Esophagus muscularis mucosa (tissue), 4 donors: ENCODE data around the gene RYR2. TPM values are rescaled to one million over a fixed set of nuclear protein-coding genes. Genes with fewer than 3 reads are reported as not detected.

Experiments used
- DNase-seq: peaks from one replicate; pipeline ENCODE4 v3.0.0-alpha.2; 2017; ENCODE audit errors: extremely low spot score
- H3K27ac ChIP-seq, 4 donors: fragments of 200-600 bp; sonication (generic); replicated peaks in 1 of 4; 1 replicate in 3 of 4; 2 replicates in 1 of 4; pipeline ENCODE4 v1.5.1; 2016 to 2019; ENCODE audit warnings: mild to moderate bottlenecking in 1 of 4
- H3K27me3 ChIP-seq, 4 donors: fragments of 200-600 bp; sonication (generic); one replicate each; pipeline versions ENCODE4 v1.5.1 to v1.6.0; 2016 to 2019
- H3K36me3 ChIP-seq, 4 donors: fragments of 200-600 bp; sonication (generic); one replicate each; pipeline ENCODE4 v1.5.1; 2016 to 2019
- H3K4me1 ChIP-seq, 4 donors: fragments of 200-600 bp; sonication (generic); one replicate each; pipeline ENCODE4 v1.5.1; 2016 to 2019
- H3K4me3 ChIP-seq, 4 donors: fragments of 200-600 bp; sonication (generic); 1 replicate in 2 of 4; 2 replicates in 2 of 4; pipeline ENCODE4 v1.5.1; 2016 to 2019; ENCODE audit warnings: mild to moderate bottlenecking in 4 of 4, moderate library complexity in 1 of 4
- H3K9me3 ChIP-seq, 4 donors: fragments of 200-600 bp; sonication (generic); 1 replicate in 3 of 4; 2 replicates in 1 of 4; pipeline ENCODE4 v1.5.1; 2016 to 2019
- CTCF ChIP-seq, 3 experiments: fragments of 200-600 bp in 2 of 3; fragments of 450-650 bp in 1 of 3; sonication (generic) in 2 of 3; IDR thresholded peaks; one replicate each; pipeline ENCODE4 v1.5.1; 2017 to 2019; ENCODE audit warnings: antibody characterized with exemption in 3 of 3, mild to moderate bottlenecking in 2 of 3, moderate library complexity in 1 of 3
- EP300 ChIP-seq: sonication (generic); formaldehyde crosslinking; IDR thresholded peaks from one replicate; pipeline ENCODE4 v1.6.1; 2017; ENCODE audit warnings: antibody characterized with exemption
- POLR2A ChIP-seq: fragments of 450-650 bp; IDR thresholded peaks from one replicate; pipeline ENCODE4 v1.6.1; 2017; ENCODE audit warnings: antibody characterized with exemption, moderate library complexity, mild to moderate bottlenecking, low read depth
- POLR2AphosphoS5 ChIP-seq, 2 donors: sonication (generic); formaldehyde crosslinking; IDR thresholded peaks; one replicate each; pipeline ENCODE4 v1.6.1; 2017; ENCODE audit warnings: antibody characterized with exemption in 2 of 2
- WGBS: methylation state at CpG from one replicate; pipeline ENCODE4 v1.1.5; 2018; 5-methylcytosine and 5-hydroxymethylcytosine counted together
- intact Hi-C: fragments of 100-400 bp; cut with DNase I; formaldehyde crosslinking; loops from one replicate; pipeline ENCODE4 v1.15.1; 2023
- total RNA-seq, 4 donors: library from RNA; depleted of rRNA; stranded (reverse); fragments of >200 nt; gene quantifications; one replicate each; pipeline versions ENCODE4 v1.1.0 to v1.2.1, GENCODE V29; 2016

The RYR2 gene
- total RNA-seq, 4 donors from 2014 or later: 29.8 to 56.3 (median 38.9) TPM

DNA sequence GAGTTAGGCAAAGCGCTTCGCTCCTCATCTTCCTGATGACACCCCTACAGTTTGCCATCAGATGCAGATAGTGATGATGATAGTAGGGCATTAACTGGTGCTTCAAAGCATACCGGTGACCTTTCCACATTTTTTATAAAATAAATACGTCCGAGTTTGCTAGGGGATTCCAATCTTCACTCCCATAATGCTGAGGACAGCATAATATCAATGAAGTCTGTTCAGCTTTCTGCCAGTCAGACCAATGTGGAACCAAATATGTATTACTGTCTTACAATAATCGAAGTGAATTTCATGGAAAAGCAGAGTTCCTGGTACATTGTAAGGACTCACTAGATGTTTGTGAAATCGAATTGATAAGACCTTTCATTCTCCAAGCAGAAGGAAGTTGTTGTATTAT lies 258.7 kb downstream of the RYR2 start:
- WGBS: 88% methylated on average over 7 of the region's 7 CpGs
- DNase-seq: no peak
- H3K36me3 ChIP-seq: no peaks in the 10 kb centered on the region
- no peak for TF ChIP-seq CTCF (IDR thresholded peaks at IDR 0.05)
- no peak for TF ChIP-seq EP300
- TF ChIP-seq POLR2AphosphoS5 (IDR thresholded peaks at IDR 0.05): no peak
- TF ChIP-seq POLR2A: no peak
- intact Hi-C loops: no loop called here
- no peaks in the 10 kb centered on the region for H3K9me3 ChIP-seq
- H3K27me3 ChIP-seq: no peaks in the 10 kb centered on the region
- no peak overlapping the region for H3K27ac ChIP-seq
- H3K4me1 ChIP-seq: peaks cover 0 to 21% (median 16%) of the 10 kb centered on the region in 4 donors
- H3K4me3 ChIP-seq: no peak overlapping the region

GRCh38 chr1:237303929-237304328 lies 261.9 kb downstream of the RYR2 start:
- H3K9me3 ChIP-seq: no peaks in the 10 kb centered on the region
- peak overlapping the region; percentile 68 to 76 (median 72) for H3K27ac ChIP-seq
- peaks cover 7 to 35% (median 19%) of the 10 kb centered on the region in 4 donors for H3K4me1 ChIP-seq
- TF ChIP-seq CTCF (IDR thresholded peaks at IDR 0.05): no peak
- TF ChIP-seq EP300: no peak
- peak; percentile 65 to 67 for TF ChIP-seq POLR2AphosphoS5 (IDR thresholded peaks at IDR 0.05)
- H3K36me3 ChIP-seq: no peaks in the 10 kb centered on the region
- intact Hi-C loops: no loop called here
- no peak for DNase-seq
- H3K27me3 ChIP-seq: no peaks in the 10 kb centered on the region
- H3K4me3 ChIP-seq: peak overlapping the region in 2 of 4 donors; percentile 2
- WGBS: 24% methylated on average over 1 of the region's 1 CpG

GRCh38 chr1:237306726-237307125 lies 264.7 kb downstream of the RYR2 start:
- H3K4me1 ChIP-seq: peaks cover 7 to 35% (median 11%) of the 10 kb centered on the region in 4 donors
- no peak overlapping the region for H3K4me3 ChIP-seq
- no peak for DNase-seq
- peak overlapping the region in 3 of 4 donors; percentile 40 to 62 (median 53) for H3K27ac ChIP-seq
- H3K36me3 ChIP-seq: no peaks in the 10 kb centered on the region
- no peaks in the 10 kb centered on the region for H3K27me3 ChIP-seq
- H3K9me3 ChIP-seq: no peaks in the 10 kb centered on the region
- intact Hi-C loops: no loop called here
- WGBS: 61% methylated on average over 8 of the region's 8 CpGs
- TF ChIP-seq POLR2A: no peak
- TF ChIP-seq EP300: no peak
- TF ChIP-seq POLR2AphosphoS5 (IDR thresholded peaks at IDR 0.05): no peak
- no peak for TF ChIP-seq CTCF (IDR thresholded peaks at IDR 0.05)

DNA sequence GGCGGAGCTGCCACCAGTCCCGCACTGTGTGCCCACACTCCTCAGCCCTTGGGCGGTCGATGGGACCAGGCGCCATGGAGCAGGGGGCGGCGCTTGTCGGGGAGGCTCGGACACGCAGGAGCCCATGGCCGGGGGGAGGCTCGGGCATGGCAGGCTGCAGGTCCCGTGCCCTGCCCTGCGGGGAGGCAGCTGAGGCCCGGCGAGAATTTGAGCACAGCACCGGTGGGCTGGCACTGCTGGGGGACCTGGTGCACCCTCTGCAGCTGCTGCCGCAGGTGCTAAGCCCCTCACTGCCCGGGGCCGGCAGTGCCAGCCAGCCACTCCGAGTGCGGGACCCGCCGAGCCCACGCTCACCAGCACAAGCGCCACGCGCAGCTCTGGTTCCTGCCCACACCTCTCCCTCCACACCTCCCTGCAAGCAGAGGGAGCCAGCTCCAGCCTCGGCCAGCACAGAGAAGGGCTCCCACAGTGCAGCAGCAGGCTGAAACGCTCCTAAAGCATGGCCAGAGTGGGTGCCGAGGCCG lies 267.7 kb downstream of the RYR2 start:
- WGBS: 95% methylated on average over 8 of the region's 32 CpGs
- no peak for TF ChIP-seq POLR2A
- no peak overlapping the region for H3K4me3 ChIP-seq
- H3K9me3 ChIP-seq: no peaks in the 10 kb centered on the region
- no peak for DNase-seq
- H3K4me1 ChIP-seq: peaks cover 7 to 22% (median 8%) of the 10 kb centered on the region in 4 donors
- no peaks in the 10 kb centered on the region for H3K36me3 ChIP-seq
- intact Hi-C loops: no loop called here
- no peak overlapping the region for H3K27ac ChIP-seq
- H3K27me3 ChIP-seq: no peaks in the 10 kb centered on the region

DNA sequence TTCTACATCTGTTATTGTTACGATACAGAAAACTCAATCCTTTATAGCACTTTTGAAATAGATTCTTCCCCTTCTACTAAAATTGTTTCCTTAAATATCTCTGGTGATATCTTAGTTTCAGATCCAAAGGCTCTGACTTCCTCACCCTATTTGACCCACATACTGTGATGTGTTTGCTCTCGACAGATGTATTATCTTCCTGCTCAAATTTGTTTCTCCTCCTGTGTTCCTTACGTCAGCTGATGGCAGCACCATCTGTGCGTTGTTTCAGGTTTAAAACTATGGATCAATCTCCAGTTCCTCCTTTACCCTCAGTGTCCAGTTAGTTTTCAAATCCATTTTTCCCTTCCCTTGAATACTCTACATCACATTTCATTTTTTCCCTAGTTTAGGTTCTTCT lies 274.4 kb downstream of the RYR2 start:
- Histone ChIP-seq H3K4me1 (peaks cover 9 to 13% (median 11%) of the 10 kb centered on the region in 4 donors), H3K9me3 (no peaks in the 10 kb centered on the region), H3K27me3 (no peaks in the 10 kb centered on the region), H3K4me3 (no peak overlapping the region), H3K36me3 (no peaks in the 10 kb centered on the region), H3K27ac (peak overlapping the region in 2 of 4 donors; percentile 15 to 31)
- TF ChIP-seq POLR2AphosphoS5 (IDR thresholded peaks at IDR 0.05) (no peak), EP300 (no peak), POLR2A (no peak), CTCF (IDR thresholded peaks at IDR 0.05) (no peak)
- 56% methylated on average over 4 of the region's 4 CpGs for WGBS
- intact Hi-C loops: no loop called here
- no peak for DNase-seq
